H9 (cell line): Measurements from ENCODE around the gene GATAD2B. TPM values are rescaled to one million over a fixed set of nuclear protein-coding genes. Genes with fewer than 3 reads are reported as not detected.
A peak's percentile ranks its signal among the peaks of the same experiment; 100 is the strongest.

Source experiments
- DNase-seq: peaks from one replicate; pipeline ENCODE4 v3.0.0-alpha.2; 2017
- H2AFZ ChIP-seq: one replicate; pipeline ENCODE4 v1.6.1; 2013; ENCODE audit warnings: mild to moderate bottlenecking, low read length, control low read depth, moderate library complexity
- H2AK5ac ChIP-seq: 2 replicates; pipeline ENCODE4 v1.6.1; 2013; ENCODE audit warnings: low read length, control low read depth, mixed read lengths; ENCODE audit not compliant: insufficient read length
- H2BK120ac ChIP-seq: one replicate; pipeline ENCODE4 v1.6.1; 2013; ENCODE audit warnings: low read depth, mild to moderate bottlenecking, low read length, control low read depth, inconsistent platforms; ENCODE audit not compliant: poor library complexity, severe bottlenecking
- H2BK12ac ChIP-seq: 2 replicates; pipeline ENCODE4 v1.6.1; 2013; ENCODE audit warnings: low read length, control low read depth, mixed read lengths, low read depth; ENCODE audit not compliant: insufficient read length
- H2BK15ac ChIP-seq: 2 replicates; pipeline ENCODE4 v1.6.1; 2013; ENCODE audit warnings: low read depth, low read length, control low read depth
- H2BK20ac ChIP-seq: one replicate; pipeline ENCODE4 v1.6.1; 2013; ENCODE audit warnings: low read depth, mild to moderate bottlenecking, low read length, control low read depth, inconsistent platforms; ENCODE audit not compliant: poor library complexity, severe bottlenecking
- H2BK5ac ChIP-seq: 2 replicates; pipeline ENCODE4 v1.6.1; 2013; ENCODE audit warnings: low read length, control low read depth, mixed read lengths; ENCODE audit not compliant: insufficient read length
- H3K14ac ChIP-seq: 2 replicates; pipeline ENCODE4 v1.6.1; 2013; ENCODE audit warnings: low read length, control low read depth; ENCODE audit not compliant: insufficient read depth
- H3K18ac ChIP-seq: 2 replicates; pipeline ENCODE4 v1.6.1; 2013; ENCODE audit warnings: low read depth, mild to moderate bottlenecking, mixed read lengths, low read length, control low read depth; ENCODE audit not compliant: insufficient read length
- H3K23ac ChIP-seq: 2 replicates; pipeline ENCODE4 v1.6.1; 2013; ENCODE audit warnings: low read length, control low read depth, mixed read lengths, low read depth; ENCODE audit not compliant: insufficient read length
- H3K23me2 ChIP-seq: 2 replicates; pipeline ENCODE4 v1.6.1; 2013; ENCODE audit warnings: low read depth, mild to moderate bottlenecking, mixed read lengths, low read length, control low read depth; ENCODE audit not compliant: insufficient read length, poor library complexity, severe bottlenecking
- H3K27ac ChIP-seq: 2 replicates; pipeline ENCODE4 v1.5.1; 2013; ENCODE audit warnings: low read length, control low read depth, mixed read lengths, low read depth; ENCODE audit not compliant: insufficient read length
- H3K27me3 ChIP-seq: 2 replicates; pipeline ENCODE4 v1.6.1; 2013; ENCODE audit warnings: low read length, control low read depth, inconsistent platforms; ENCODE audit not compliant: insufficient read depth
- H3K4ac ChIP-seq: 2 replicates; pipeline ENCODE4 v1.6.1; 2013; ENCODE audit warnings: low read depth, mild to moderate bottlenecking, control low read depth, inconsistent platforms, low read length, moderate library complexity
- H3K4me1 ChIP-seq: 2 replicates; pipeline ENCODE4 v1.6.1; 2013; ENCODE audit warnings: low read length, control low read depth, inconsistent platforms; ENCODE audit not compliant: insufficient read depth
- H3K4me2 ChIP-seq: 2 replicates; pipeline ENCODE4 v1.6.1; 2013; ENCODE audit warnings: low read length, control low read depth, mixed read lengths; ENCODE audit not compliant: insufficient read length, insufficient read depth
- H3K56ac ChIP-seq: 2 replicates; pipeline ENCODE4 v1.6.1; 2013; ENCODE audit warnings: low read depth, mild to moderate bottlenecking, mixed read lengths, low read length, control low read depth; ENCODE audit not compliant: insufficient read length
- H3K79me1 ChIP-seq: 2 replicates; pipeline ENCODE4 v1.6.1; 2013; ENCODE audit warnings: low read depth, mild to moderate bottlenecking, moderate library complexity, low read length, control low read depth, inconsistent platforms; ENCODE audit not compliant: insufficient read depth, poor library complexity, severe bottlenecking
- H3K79me2 ChIP-seq: 2 replicates; pipeline ENCODE4 v1.6.1; 2013; ENCODE audit warnings: low read length, control low read depth, inconsistent platforms; ENCODE audit not compliant: insufficient read depth
- H3K9ac ChIP-seq: 2 replicates; pipeline ENCODE4 v1.6.1; 2013; ENCODE audit warnings: low read length, control low read depth, mixed read lengths; ENCODE audit not compliant: insufficient read length; ENCODE audit errors: extremely low read depth
- H3K9me3 ChIP-seq: one replicate; pipeline ENCODE4 v1.6.1; 2013; ENCODE audit warnings: low read depth, low read length, inconsistent platforms; ENCODE audit not compliant: control insufficient read depth
- H3T11ph ChIP-seq: one replicate; pipeline ENCODE4 v1.6.1; 2013; ENCODE audit warnings: mild to moderate bottlenecking, low read length, control low read depth, inconsistent platforms
- H4K20me1 ChIP-seq: one replicate; pipeline ENCODE4 v1.6.1; 2013; ENCODE audit not compliant: control insufficient read depth, insufficient read length, insufficient read depth
- H4K5ac ChIP-seq: 2 replicates; pipeline ENCODE4 v1.6.1; 2013; ENCODE audit warnings: low read depth, mild to moderate bottlenecking, mixed read lengths, low read length, control low read depth; ENCODE audit not compliant: insufficient read length
- H4K8ac ChIP-seq: replicated peaks from 2 replicates; pipeline ENCODE4 v1.6.1; 2013; ENCODE audit warnings: low read length, control low read depth, mixed read lengths, low read depth; ENCODE audit not compliant: insufficient read length
- H4K91ac ChIP-seq: 2 replicates; pipeline ENCODE4 v1.6.1; 2013; ENCODE audit warnings: low read depth, mild to moderate bottlenecking, moderate library complexity, mixed read lengths, low read length, control low read depth; ENCODE audit not compliant: insufficient read length
- H3K27ac Mint-ChIP-seq, 3 experiments: 2 replicates in 2 of 3; 3 replicates in 1 of 3; pipeline ENCODE4 v1.8.0; 2020 to 2021; ENCODE audit warnings: mixed read lengths in 3 of 3, mild to moderate bottlenecking in 1 of 3, moderate library complexity in 1 of 3
- H3K27me3 Mint-ChIP-seq: 2 replicates; pipeline ENCODE4 v1.8.0; 2021; ENCODE audit warnings: low read depth, mild to moderate bottlenecking, moderate library complexity, mixed read lengths
- H3K36me3 Mint-ChIP-seq, 3 experiments: 2 replicates in 2 of 3; 3 replicates in 1 of 3; pipeline ENCODE4 v1.8.0; 2020 to 2021; ENCODE audit warnings: low read depth in 3 of 3, mixed read lengths in 3 of 3; ENCODE audit not compliant: insufficient read depth in 1 of 3
- H3K4me1 Mint-ChIP-seq, 2 experiments: 2 replicates each; pipeline ENCODE4 v1.8.0; 2020; ENCODE audit warnings: mixed read lengths in 2 of 2
- H3K4me3 Mint-ChIP-seq, 2 experiments: 2 replicates in 1 of 2; 3 replicates in 1 of 2; pipeline ENCODE4 v1.8.0; 2020 to 2021; ENCODE audit warnings: mild to moderate bottlenecking in 2 of 2, mixed read lengths in 2 of 2, moderate library complexity in 1 of 2
- H3K9me3 Mint-ChIP-seq, 2 experiments: 2 replicates in 1 of 2; 3 replicates in 1 of 2; pipeline ENCODE4 v1.8.0; 2020; ENCODE audit warnings: mild to moderate bottlenecking in 2 of 2, mixed read lengths in 2 of 2, moderate library complexity in 1 of 2
- CTCF ChIP-seq: fragments of 200-600 bp; sonication (generic); conservative IDR thresholded peaks from 3 replicates; pipeline ENCODE4 v1.8.0; 2021; ENCODE audit warnings: antibody characterized with exemption, mild to moderate bottlenecking
- WGBS: extraction: QIAGEN DNeasy Blood & Tissue Kit; methylation state at CpG from one replicate; pipeline ENCODE4 v1.1.7; 2013; ENCODE audit warnings: missing lambda C conversion rate, low lambda C conversion rate, mixed read lengths; ENCODE audit not compliant: insufficient read length; ENCODE audit errors: extremely low coverage; 5-methylcytosine and 5-hydroxymethylcytosine counted together
- total RNA-seq: library from RNA; stranded (reverse); gene quantifications from 2 replicates; pipeline ENCODE4 v1.2.1, GENCODE V29; 2021

The GATAD2B gene
- total RNA-seq, 1 experiment from 2014 or later, result 44.1 TPM

GRCh38 chr1:153961421-153961820 is 38.6 kb upstream of the GATAD2B start:
- H2BK5ac ChIP-seq, result no peak overlapping the region
- peak overlapping the region; percentile 96 for H3K9ac ChIP-seq

More at GRCh38 chr1:153961421-153961820, 38.6 kb upstream of the GATAD2B start:
- DNase-seq, result no peak
- Histone ChIP-seq H3K79me2 (peaks cover 31% of the 10 kb centered on the region; the same call in 1 of the 2 replicates), H4K5ac (no peak overlapping the region), H3K79me1 (peaks cover 15% of the 10 kb centered on the region), H3K14ac (no peak overlapping the region), H2AK5ac (no peak overlapping the region), H4K8ac (no peak overlapping the region), H2BK120ac (no peak overlapping the region), H3K56ac (no peak overlapping the region), H3K4me2 (peak overlapping the region; percentile 96), H3K27me3 (no peaks in the 10 kb centered on the region), H3K4me1 (no peaks in the 10 kb centered on the region), H3K18ac (no peak overlapping the region), H3K23ac (no peak overlapping the region), H4K20me1 (no peaks in the 10 kb centered on the region), H3K23me2 (peaks cover 29% of the 10 kb centered on the region), H4K91ac (no peak overlapping the region), H3K4ac (no peak overlapping the region), H3K27ac (no peak overlapping the region), H2BK20ac (no peak overlapping the region), H3T11ph (no peak overlapping the region), H2BK15ac (no peak overlapping the region), H3K9me3 (no peaks in the 10 kb centered on the region), H2BK12ac (no peak overlapping the region), H2AFZ (no peak overlapping the region)
- WGBS, result no CpG with 5 or more reads among the region's 4 CpGs
- Mint-ChIP-seq H3K27me3 (no peaks in the 10 kb centered on the region), H3K9me3 (peaks cover 0 to 4% of the 10 kb centered on the region in 2 experiments; a peak in 2 of 5 replicates), H3K4me1 (peaks cover 48 to 63% of the 10 kb centered on the region in 2 experiments), H3K27ac (peak overlapping the region; percentile 90 to 97 (median 92); a peak in 5 of 7 replicates), H3K36me3 (peaks cover 33 to 40% (median 36%) of the 10 kb centered on the region in 3 experiments), H3K4me3 (peak overlapping the region; percentile 89 to 94)
- TF ChIP-seq CTCF, result no peak
